GM12878 (cell line): ENCODE measurements around the gene UNC119B. TPM values are rescaled to one million over a fixed set of nuclear protein-coding genes. Genes with fewer than 3 reads are reported as not detected.

Source experiments
- BRCA1 ChIP-seq: IDR thresholded peaks from 2 replicates; pipeline ENCODE4 v1.6.1; 2011; ENCODE audit warnings: low read depth, low read length, improper control_type of control experiment
- CBFB ChIP-seq: IDR thresholded peaks from 2 replicates; pipeline ENCODE4 v1.6.1; 2016; ENCODE audit warnings: antibody characterized with exemption, low read depth
- CREM ChIP-seq: IDR thresholded peaks from 2 replicates; pipeline ENCODE4 v1.6.1; 2014; ENCODE audit warnings: antibody characterized with exemption, low read depth
- EGR1 ChIP-seq, 2 experiments: IDR thresholded peaks; 1 replicate in 1 of 2; 2 replicates in 1 of 2; pipeline ENCODE4 v1.6.1; 2011 to 2012; ENCODE audit warnings: low read depth in 2 of 2, low read length in 2 of 2, borderline replicate concordance in 1 of 2, mild to moderate bottlenecking in 1 of 2, moderate library complexity in 1 of 2
- FOXM1 ChIP-seq: IDR thresholded peaks from 2 replicates; pipeline ENCODE4 v1.6.1; 2012; ENCODE audit warnings: low read depth, mild to moderate bottlenecking, inconsistent platforms, low read length, moderate library complexity
- MEF2A ChIP-seq: IDR thresholded peaks from 2 replicates; pipeline ENCODE4 v1.6.1; 2011; ENCODE audit warnings: low read depth, mild to moderate bottlenecking, low read length, moderate library complexity; ENCODE audit not compliant: insufficient read depth
- MYC ChIP-seq: IDR thresholded peaks from 2 replicates; pipeline ENCODE4 v1.6.1; 2011; ENCODE audit warnings: mild to moderate bottlenecking, low read length, moderate library complexity, inconsistent platforms; ENCODE audit not compliant: insufficient read depth, insufficient replicate concordance, insufficient read length, severe bottlenecking
- polyA plus RNA-seq, 11 experiments: library from polyadenylated mRNA; depleted of rRNA in 4 of 11; unstranded in 6 of 11; stranded (reverse) in 5 of 11; fragments of >200 nt; fragmentation: Nextera tagmentation in 4 of 11; fragmentation: Illumina TruSeq in 1 of 11; extraction: Ambion mirVana in 4 of 11; extraction: Trizol in 1 of 11; gene quantifications; 1 replicate in 1 of 11; 2 replicates in 10 of 11; pipeline versions ENCODE4 v1.2.1 to v1.2.3, GENCODE V29; 2011 to 2016; ENCODE audit warnings: inconsistent platforms in 2 of 11, missing spikeins in 2 of 11, low read depth in 1 of 11
- total RNA-seq, 4 experiments: library from RNA; depleted of rRNA in 3 of 4; stranded (reverse); fragments of >200 nt in 3 of 4; fragmentation: Illumina TruSeq in 1 of 4; extraction: Trizol in 1 of 4; gene quantifications; 2 replicates each; pipeline versions ENCODE4 v1.2.1 to v1.2.3, GENCODE V29; 2013 to 2021
- TF ChIP-seq, protein P1 (sequence below): fragments of 450-650 bp; IDR thresholded peaks from 2 replicates; pipeline ENCODE4 v1.6.1; 2017; ENCODE audit warnings: mild to moderate bottlenecking, low read depth, inconsistent platforms; ENCODE audit not compliant: poor library complexity, severe bottlenecking
- TF ChIP-seq, protein P2 (sequence below): fragments of 450-650 bp; IDR thresholded peaks from 2 replicates; pipeline ENCODE4 v1.6.1; 2017; ENCODE audit warnings: mild to moderate bottlenecking
- TF ChIP-seq, protein P3 (sequence below): fragments of 450-650 bp; IDR thresholded peaks from 2 replicates; pipeline ENCODE4 v1.6.1; 2016; ENCODE audit warnings: mild to moderate bottlenecking
- TF ChIP-seq, protein P4 (sequence below): fragments of 450-650 bp; conservative IDR thresholded peaks from 2 replicates; pipeline ENCODE4 v1.6.1; 2017; ENCODE audit warnings: mild to moderate bottlenecking, moderate library complexity

UNC119B gene
- total and polyA plus RNA-seq, 10 of the 15 experiments (the other 5 are each of a cell fraction or from before 2014, with no cell fraction given): 4.3 to 31.5 (median 10.5) TPM

DNA sequence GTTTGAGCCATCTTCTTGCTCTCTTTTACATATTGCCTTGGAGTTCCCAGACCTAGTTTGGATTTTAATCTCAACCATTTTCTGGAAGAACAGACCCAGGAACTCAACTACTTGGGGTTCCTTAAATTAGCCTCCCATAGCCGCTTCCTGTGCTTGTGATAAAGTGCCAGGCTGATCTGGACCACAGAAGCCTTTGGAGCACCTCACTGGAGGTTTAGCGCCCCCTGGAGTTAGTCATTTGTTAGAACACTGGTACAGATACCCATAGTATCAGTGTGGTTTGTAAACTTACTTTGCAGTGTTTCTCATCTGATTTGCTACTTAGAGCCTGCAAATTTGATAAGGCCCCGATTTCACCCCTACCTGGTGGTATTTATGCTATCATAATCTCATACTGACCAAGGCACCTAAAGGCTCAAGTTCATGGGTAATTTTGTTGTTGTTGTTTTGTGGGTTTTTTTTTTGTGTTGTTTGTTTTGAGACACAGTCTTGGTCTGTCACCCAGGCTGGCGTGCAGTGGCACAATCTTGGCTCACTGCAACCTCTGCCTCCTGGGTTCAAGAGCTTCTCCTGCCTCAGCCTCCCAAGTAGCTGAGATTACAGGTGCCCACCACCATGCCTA, 3.7 kb downstream of the UNC119B start (continued):
- TF ChIP-seq, protein P1, sequence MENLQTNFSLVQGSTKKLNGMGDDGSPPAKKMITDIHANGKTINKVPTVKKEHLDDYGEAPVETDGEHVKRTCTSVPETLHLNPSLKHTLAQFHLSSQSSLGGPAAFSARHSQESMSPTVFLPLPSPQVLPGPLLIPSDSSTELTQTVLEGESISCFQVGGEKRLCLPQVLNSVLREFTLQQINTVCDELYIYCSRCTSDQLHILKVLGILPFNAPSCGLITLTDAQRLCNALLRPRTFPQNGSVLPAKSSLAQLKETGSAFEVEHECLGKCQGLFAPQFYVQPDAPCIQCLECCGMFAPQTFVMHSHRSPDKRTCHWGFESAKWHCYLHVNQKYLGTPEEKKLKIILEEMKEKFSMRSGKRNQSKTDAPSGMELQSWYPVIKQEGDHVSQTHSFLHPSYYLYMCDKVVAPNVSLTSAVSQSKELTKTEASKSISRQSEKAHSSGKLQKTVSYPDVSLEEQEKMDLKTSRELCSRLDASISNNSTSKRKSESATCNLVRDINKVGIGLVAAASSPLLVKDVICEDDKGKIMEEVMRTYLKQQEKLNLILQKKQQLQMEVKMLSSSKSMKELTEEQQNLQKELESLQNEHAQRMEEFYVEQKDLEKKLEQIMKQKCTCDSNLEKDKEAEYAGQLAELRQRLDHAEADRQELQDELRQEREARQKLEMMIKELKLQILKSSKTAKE: no peak
- TF ChIP-seq CREM: no peak
- TF ChIP-seq, protein P2, sequence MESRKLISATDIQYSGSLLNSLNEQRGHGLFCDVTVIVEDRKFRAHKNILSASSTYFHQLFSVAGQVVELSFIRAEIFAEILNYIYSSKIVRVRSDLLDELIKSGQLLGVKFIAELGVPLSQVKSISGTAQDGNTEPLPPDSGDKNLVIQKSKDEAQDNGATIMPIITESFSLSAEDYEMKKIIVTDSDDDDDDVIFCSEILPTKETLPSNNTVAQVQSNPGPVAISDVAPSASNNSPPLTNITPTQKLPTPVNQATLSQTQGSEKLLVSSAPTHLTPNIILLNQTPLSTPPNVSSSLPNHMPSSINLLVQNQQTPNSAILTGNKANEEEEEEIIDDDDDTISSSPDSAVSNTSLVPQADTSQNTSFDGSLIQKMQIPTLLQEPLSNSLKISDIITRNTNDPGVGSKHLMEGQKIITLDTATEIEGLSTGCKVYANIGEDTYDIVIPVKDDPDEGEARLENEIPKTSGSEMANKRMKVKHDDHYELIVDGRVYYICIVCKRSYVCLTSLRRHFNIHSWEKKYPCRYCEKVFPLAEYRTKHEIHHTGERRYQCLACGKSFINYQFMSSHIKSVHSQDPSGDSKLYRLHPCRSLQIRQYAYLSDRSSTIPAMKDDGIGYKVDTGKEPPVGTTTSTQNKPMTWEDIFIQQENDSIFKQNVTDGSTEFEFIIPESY: no peak
- no peak for TF ChIP-seq FOXM1
- TF ChIP-seq, protein P3, sequence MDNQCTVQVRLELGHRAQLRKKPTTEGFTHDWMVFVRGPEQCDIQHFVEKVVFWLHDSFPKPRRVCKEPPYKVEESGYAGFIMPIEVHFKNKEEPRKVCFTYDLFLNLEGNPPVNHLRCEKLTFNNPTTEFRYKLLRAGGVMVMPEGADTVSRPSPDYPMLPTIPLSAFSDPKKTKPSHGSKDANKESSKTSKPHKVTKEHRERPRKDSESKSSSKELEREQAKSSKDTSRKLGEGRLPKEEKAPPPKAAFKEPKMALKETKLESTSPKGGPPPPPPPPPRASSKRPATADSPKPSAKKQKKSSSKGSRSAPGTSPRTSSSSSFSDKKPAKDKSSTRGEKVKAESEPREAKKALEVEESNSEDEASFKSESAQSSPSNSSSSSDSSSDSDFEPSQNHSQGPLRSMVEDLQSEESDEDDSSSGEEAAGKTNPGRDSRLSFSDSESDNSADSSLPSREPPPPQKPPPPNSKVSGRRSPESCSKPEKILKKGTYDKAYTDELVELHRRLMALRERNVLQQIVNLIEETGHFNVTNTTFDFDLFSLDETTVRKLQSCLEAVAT: no peak
- TF ChIP-seq EGR1 (IDR thresholded peaks at IDR 0.05; ENCODE audit: borderline replicate concordance in 1 of 2, low read depth in 2 of 2, low read length in 2 of 2): no peak
- TF ChIP-seq, protein P4, sequence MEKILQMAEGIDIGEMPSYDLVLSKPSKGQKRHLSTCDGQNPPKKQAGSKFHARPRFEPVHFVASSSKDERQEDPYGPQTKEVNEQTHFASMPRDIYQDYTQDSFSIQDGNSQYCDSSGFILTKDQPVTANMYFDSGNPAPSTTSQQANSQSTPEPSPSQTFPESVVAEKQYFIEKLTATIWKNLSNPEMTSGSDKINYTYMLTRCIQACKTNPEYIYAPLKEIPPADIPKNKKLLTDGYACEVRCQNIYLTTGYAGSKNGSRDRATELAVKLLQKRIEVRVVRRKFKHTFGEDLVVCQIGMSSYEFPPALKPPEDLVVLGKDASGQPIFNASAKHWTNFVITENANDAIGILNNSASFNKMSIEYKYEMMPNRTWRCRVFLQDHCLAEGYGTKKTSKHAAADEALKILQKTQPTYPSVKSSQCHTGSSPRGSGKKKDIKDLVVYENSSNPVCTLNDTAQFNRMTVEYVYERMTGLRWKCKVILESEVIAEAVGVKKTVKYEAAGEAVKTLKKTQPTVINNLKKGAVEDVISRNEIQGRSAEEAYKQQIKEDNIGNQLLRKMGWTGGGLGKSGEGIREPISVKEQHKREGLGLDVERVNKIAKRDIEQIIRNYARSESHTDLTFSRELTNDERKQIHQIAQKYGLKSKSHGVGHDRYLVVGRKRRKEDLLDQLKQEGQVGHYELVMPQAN: no peak
- no peak for TF ChIP-seq BRCA1
- no peak for TF ChIP-seq MYC
- TF ChIP-seq CBFB: no peak
- no peak for TF ChIP-seq MEF2A
